Hepatocyte (in vitro differentiated cells): ENCODE measurements around the gene PTPN9. TPM values are rescaled to one million over a fixed set of nuclear protein-coding genes. Genes with fewer than 3 reads are reported as not detected.

Experiments used
- DNase-seq: peaks from one replicate; pipeline ENCODE4 v3.0.0-alpha.2; 2016; ENCODE audit warnings: low spot score
- H2AFZ ChIP-seq: fragments of 200-600 bp; sonication (generic); 2 replicates; pipeline ENCODE4 v1.6.0; 2016; ENCODE audit warnings: antibody characterized with exemption, mild to moderate bottlenecking
- H3K27ac ChIP-seq: fragments of 200-600 bp; sonication (generic); 2 replicates; pipeline ENCODE4 v1.5.1; 2016; ENCODE audit warnings: mild to moderate bottlenecking
- H3K27me3 ChIP-seq: fragments of 200-600 bp; sonication (generic); 2 replicates; pipeline ENCODE4 v1.6.1; 2016
- H3K36me3 ChIP-seq: fragments of 200-600 bp; sonication (generic); replicated peaks from 2 replicates; pipeline ENCODE4 v1.5.1; 2016; ENCODE audit warnings: low read depth; ENCODE audit not compliant: insufficient read depth
- H3K4me1 ChIP-seq: fragments of 200-600 bp; sonication (generic); 2 replicates; pipeline ENCODE4 v1.5.1; 2016; ENCODE audit warnings: mild to moderate bottlenecking, moderate library complexity; ENCODE audit not compliant: insufficient read depth
- H3K4me2 ChIP-seq: fragments of 200-600 bp; sonication (generic); 2 replicates; pipeline ENCODE4 v1.6.0; 2016
- H3K4me3 ChIP-seq: fragments of 200-600 bp; sonication (generic); 2 replicates; pipeline ENCODE4 v1.5.1; 2016; ENCODE audit warnings: mild to moderate bottlenecking
- H3K79me2 ChIP-seq: fragments of 200-600 bp; sonication (generic); 2 replicates; pipeline ENCODE4 v1.6.0; 2017; ENCODE audit warnings: mild to moderate bottlenecking
- H3K9me2 ChIP-seq: fragments of 200-600 bp; sonication (generic); replicated peaks from 2 replicates; pipeline ENCODE4 v1.6.0; 2017; ENCODE audit warnings: mild to moderate bottlenecking; ENCODE audit not compliant: insufficient read depth
- H3K9me3 ChIP-seq: fragments of 200-600 bp; sonication (generic); 2 replicates; pipeline ENCODE4 v1.5.1; 2016; ENCODE audit warnings: low read depth, mild to moderate bottlenecking
- H4K20me1 ChIP-seq: fragments of 200-600 bp; sonication (generic); 2 replicates; pipeline ENCODE4 v1.6.0; 2016; ENCODE audit warnings: mild to moderate bottlenecking; ENCODE audit not compliant: insufficient read depth, poor library complexity, severe bottlenecking
- CTCF ChIP-seq: fragments of 200-600 bp; sonication (generic); IDR thresholded peaks from 2 replicates; pipeline ENCODE4 v1.5.1; 2016; ENCODE audit warnings: antibody characterized with exemption, mild to moderate bottlenecking; ENCODE audit not compliant: poor library complexity
- EZH2 ChIP-seq: fragments of 200-600 bp; sonication (generic); IDR thresholded peaks from 2 replicates; pipeline ENCODE4 v1.6.1; 2016; ENCODE audit warnings: antibody characterized with exemption, mild to moderate bottlenecking, borderline replicate concordance
- EZH2phosphoT487 ChIP-seq: fragments of 200-600 bp; sonication (generic); IDR thresholded peaks from one replicate; pipeline ENCODE4 v1.6.1; 2018; ENCODE audit warnings: antibody characterized with exemption, mild to moderate bottlenecking, low read depth, moderate library complexity; ENCODE audit not compliant: unreplicated experiment, severe bottlenecking
- WGBS: methylation state at CpG from one replicate; pipeline ENCODE4 v1.1.6; 2016; ENCODE audit warnings: low lambda C conversion rate; ENCODE audit errors: missing lambda C conversion rate; 5-methylcytosine and 5-hydroxymethylcytosine counted together
- polyA plus RNA-seq: library from polyadenylated mRNA; unstranded; fragments of >200 nt; fragmentation: Nextera tagmentation; extraction: Ambion mirVana; gene quantifications from 2 replicates; pipeline ENCODE4 v1.2.1, GENCODE V29; 2016
- total RNA-seq: library from RNA; depleted of rRNA; stranded (reverse); fragments of >200 nt; gene quantifications from 2 replicates; pipeline ENCODE4 v1.2.3, GENCODE V29; 2014

The PTPN9 gene
- total and polyA plus RNA-seq, 2 experiments from 2014 or later: 23.3 to 24.0 TPM

- H3K4me3 ChIP-seq: no peak overlapping the region
- peaks cover 4% of the 10 kb centered on the region for H3K4me1 ChIP-seq
- H3K9me2 ChIP-seq: no peaks in the 10 kb centered on the region
- H3K79me2 ChIP-seq: peaks cover 84% of the 10 kb centered on the region
- no peak overlapping the region for H2AFZ ChIP-seq
- TF ChIP-seq EZH2phosphoT487 (no peak), CTCF (no peak), EZH2 (no peak)
- H3K27ac ChIP-seq: no peak overlapping the region
- H3K27me3 ChIP-seq: no peaks in the 10 kb centered on the region
- DNase-seq: no peak
- H4K20me1 ChIP-seq: peaks cover 4% of the 10 kb centered on the region
- no peak overlapping the region for H3K4me2 ChIP-seq
- H3K36me3 ChIP-seq: no peaks in the 10 kb centered on the region
- no peaks in the 10 kb centered on the region for H3K9me3 ChIP-seq
Observed at GRCh38 chr15:75554717-75555116, 24.4 kb downstream of the PTPN9 start.

- H3K4me3 ChIP-seq: no peak overlapping the region
- no peak for DNase-seq
- peaks cover 94% of the 10 kb centered on the region for H3K79me2 ChIP-seq
- H3K9me2 ChIP-seq: no peaks in the 10 kb centered on the region
- H4K20me1 ChIP-seq: peaks cover 4% of the 10 kb centered on the region
- no peaks in the 10 kb centered on the region for H3K27me3 ChIP-seq
- H2AFZ ChIP-seq: no peak overlapping the region
- no peaks in the 10 kb centered on the region for H3K36me3 ChIP-seq
- TF ChIP-seq EZH2: no peak
- no peak for TF ChIP-seq CTCF
- TF ChIP-seq EZH2phosphoT487: no peak
- H3K4me2 ChIP-seq: no peak overlapping the region
- no peaks in the 10 kb centered on the region for H3K9me3 ChIP-seq
- H3K27ac ChIP-seq: no peak overlapping the region
- H3K4me1 ChIP-seq: peaks cover 4% of the 10 kb centered on the region
Observed at GRCh38 chr15:75553659-75554058, 25.5 kb downstream of the PTPN9 start.

GRCh38 chr15:75551091-75551490, 28.0 kb downstream of the PTPN9 start:
- H2AFZ ChIP-seq: no peak overlapping the region
- H3K4me3 ChIP-seq: no peak overlapping the region
- H3K9me2 ChIP-seq: no peaks in the 10 kb centered on the region
- no peaks in the 10 kb centered on the region for H3K27me3 ChIP-seq
- no peak for DNase-seq
- H4K20me1 ChIP-seq: peaks cover 4% of the 10 kb centered on the region
- peaks cover 4% of the 10 kb centered on the region for H3K4me1 ChIP-seq
- TF ChIP-seq EZH2phosphoT487 (no peak), EZH2 (no peak), CTCF (no peak)
- H3K4me2 ChIP-seq: no peak overlapping the region
- peaks cover 96% of the 10 kb centered on the region for H3K79me2 ChIP-seq
- H3K36me3 ChIP-seq: no peaks in the 10 kb centered on the region
- no peak overlapping the region for H3K27ac ChIP-seq
- WGBS: 87% methylated on average over 4 of the region's 4 CpGs
- H3K9me3 ChIP-seq: no peaks in the 10 kb centered on the region

GRCh38 chr15:75545064-75545463, 34.1 kb downstream of the PTPN9 start:
- peaks cover 24% of the 10 kb centered on the region for H3K4me1 ChIP-seq
- H2AFZ ChIP-seq: no peak overlapping the region
- DNase-seq: no peak
- H4K20me1 ChIP-seq: peaks cover 3% of the 10 kb centered on the region
- H3K9me2 ChIP-seq: no peaks in the 10 kb centered on the region
- no peak overlapping the region for H3K4me2 ChIP-seq
- TF ChIP-seq EZH2 (no peak), CTCF (no peak), EZH2phosphoT487 (no peak)
- 94% methylated on average over 1 of the region's 1 CpG for WGBS
- H3K9me3 ChIP-seq: no peaks in the 10 kb centered on the region
- H3K36me3 ChIP-seq: no peaks in the 10 kb centered on the region
- H3K79me2 ChIP-seq: peaks cover 84% of the 10 kb centered on the region
- no peaks in the 10 kb centered on the region for H3K27me3 ChIP-seq
- H3K27ac ChIP-seq: peak overlapping the region; percentile 54
- H3K4me3 ChIP-seq: no peak overlapping the region
